Neural cell (in vitro differentiated cells): Measurements from ENCODE around the gene SHROOM4.

Experiments used
- CTCF ChIP-seq: fragments of 450-650 bp; IDR thresholded peaks from 2 replicates; pipeline ENCODE4 v1.5.1; 2014; ENCODE audit warnings: antibody characterized with exemption, mild to moderate bottlenecking, moderate library complexity; ENCODE audit not compliant: poor library complexity, severe bottlenecking
- EP300 ChIP-seq: fragments of 450-650 bp; conservative IDR thresholded peaks from 2 replicates; pipeline ENCODE4 v1.6.1; 2014; ENCODE audit warnings: antibody characterized with exemption, mild to moderate bottlenecking, moderate library complexity; ENCODE audit not compliant: poor library complexity, severe bottlenecking
- EZH2 ChIP-seq: fragments of 200-600, 300-800 bp; shearing (Covaris generic), sonication (generic); IDR thresholded peaks from 2 replicates; pipeline ENCODE4 v1.6.1; 2014; ENCODE audit warnings: antibody characterized with exemption, low read length, borderline replicate concordance, mild to moderate bottlenecking; ENCODE audit not compliant: insufficient read depth, poor library complexity, severe bottlenecking
- MXI1 ChIP-seq: fragments of 450-650 bp; conservative IDR thresholded peaks from 2 replicates; pipeline ENCODE4 v1.6.1; 2014; ENCODE audit warnings: antibody characterized with exemption, mild to moderate bottlenecking; ENCODE audit not compliant: poor library complexity, severe bottlenecking
- POLR2AphosphoS5 ChIP-seq: IDR thresholded peaks from 2 replicates; pipeline ENCODE4 v1.6.1; 2012
- RAD21 ChIP-seq: fragments of 450-650 bp; conservative IDR thresholded peaks from 2 replicates; pipeline ENCODE4 v1.6.1; 2014; ENCODE audit warnings: antibody characterized with exemption, mild to moderate bottlenecking, moderate library complexity
- REST ChIP-seq: IDR thresholded peaks from 2 replicates; pipeline ENCODE4 v1.6.1; 2012; ENCODE audit warnings: borderline replicate concordance
- TAF1 ChIP-seq: IDR thresholded peaks from 2 replicates; pipeline ENCODE4 v1.6.1; 2012; ENCODE audit warnings: low read depth

GRCh38 chrX:50768801-50769200 lies 45.2 kb downstream of the SHROOM4 start:
- TF ChIP-seq CTCF (no peak), EZH2 (no peak), TAF1 (no peak), REST (no peak), POLR2AphosphoS5 (no peak), EP300 (no peak), MXI1 (no peak), RAD21 (no peak)
